Measurements from ENCODE around the gene CMTM7. TPM values are rescaled to one million over a fixed set of nuclear protein-coding genes. Genes with fewer than 3 reads are reported as not detected.
A peak's percentile ranks its signal among the peaks of the same experiment; 100 is the strongest.

Gene CMTM7
- polyA plus RNA-seq, 3 donors: 100 to 148 (median 146) TPM

DNA sequence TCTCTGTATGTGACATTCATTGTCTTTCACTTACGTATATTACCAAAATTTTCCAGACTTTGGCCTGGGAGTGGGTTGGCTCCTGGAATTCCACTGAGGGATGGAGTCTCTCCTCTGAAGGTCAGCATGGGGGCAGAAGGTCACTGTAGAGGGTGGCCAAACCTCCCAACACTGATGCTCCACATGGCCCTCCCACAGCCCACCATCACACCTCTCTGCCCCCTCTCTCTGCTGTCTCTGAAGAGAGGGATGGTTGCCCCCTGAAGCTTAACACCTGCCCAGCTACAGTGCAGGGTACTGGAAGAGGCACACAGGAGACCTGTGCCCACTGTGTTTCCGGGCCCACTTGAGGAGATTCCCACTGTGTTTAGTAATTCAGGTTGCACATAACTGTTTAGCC, 58.8 kb downstream of the CMTM7 start:
- Histone ChIP-seq H3K4me1 (ENCODE audit: control insufficient read depth in 1 of 2, insufficient read depth in 2 of 2, low read length in 2 of 2) (peaks cover 12 to 14% of the 10 kb centered on the region in 2 donors), H3K9ac (ENCODE audit: insufficient read depth, low read length, poor library complexity, severe bottlenecking) (no peak overlapping the region), H3K4me3 (replicated peaks in 1 of 3; ENCODE audit: low read depth in 2 of 3, low read length in 3 of 3) (no peak overlapping the region), H2AFZ (ENCODE audit: insufficient read depth, low read depth, low read length, poor library complexity, severe bottlenecking) (no peak overlapping the region), H3K79me2 (ENCODE audit: insufficient read depth, low read length) (peaks cover 44% of the 10 kb centered on the region), H3K27ac (ENCODE audit: low read depth in 1 of 2, low read length in 2 of 2) (peak overlapping the region in 1 of 2 donors; percentile 36), H3K36me3 (replicated peaks in 1 of 2; ENCODE audit: control insufficient read depth in 1 of 2, insufficient read depth in 2 of 2, low read length in 2 of 2) (peaks cover 56 to 93% of the 10 kb centered on the region in 2 donors), H3K9me3 (replicated peaks in 1 of 2; ENCODE audit: control insufficient read depth in 1 of 2, insufficient read depth in 1 of 2, low read length in 2 of 2) (no peaks in the 10 kb centered on the region), H3K27me3 (ENCODE audit: control insufficient read depth in 2 of 2, insufficient read depth in 2 of 2, low read length in 2 of 2) (no peaks in the 10 kb centered on the region), H3K4me2 (replicated peaks; ENCODE audit: extremely low read depth, low read length, poor library complexity, severe bottlenecking) (no peak overlapping the region), H4K20me1 (ENCODE audit: insufficient read depth, low read length) (peaks cover 95% of the 10 kb centered on the region)
- no peak overlapping the region for H3K4me3 Mint-ChIP-seq
- peaks cover 0 to 1% (median 0%) of the 10 kb centered on the region in 3 donors for H3K27me3 Mint-ChIP-seq (ENCODE audit: low read depth in 3 of 3)
- H3K9me3 Mint-ChIP-seq: no peaks in the 10 kb centered on the region
- intact Hi-C loops (cut with micrococcal nuclease): no loop called here
- no CpG with 5 or more reads among the region's 2 CpGs for whole genome bisulfite sequencing (ENCODE audit: insufficient coverage)
- DNase-seq: no peak
- peaks cover 65 to 83% of the 10 kb centered on the region in 2 donors for H3K36me3 Mint-ChIP-seq
- peak overlapping the region in 5 of 7 donors; percentile 23 to 68 (median 37) for H3K27ac Mint-ChIP-seq
- TF ChIP-seq, protein P1, sequence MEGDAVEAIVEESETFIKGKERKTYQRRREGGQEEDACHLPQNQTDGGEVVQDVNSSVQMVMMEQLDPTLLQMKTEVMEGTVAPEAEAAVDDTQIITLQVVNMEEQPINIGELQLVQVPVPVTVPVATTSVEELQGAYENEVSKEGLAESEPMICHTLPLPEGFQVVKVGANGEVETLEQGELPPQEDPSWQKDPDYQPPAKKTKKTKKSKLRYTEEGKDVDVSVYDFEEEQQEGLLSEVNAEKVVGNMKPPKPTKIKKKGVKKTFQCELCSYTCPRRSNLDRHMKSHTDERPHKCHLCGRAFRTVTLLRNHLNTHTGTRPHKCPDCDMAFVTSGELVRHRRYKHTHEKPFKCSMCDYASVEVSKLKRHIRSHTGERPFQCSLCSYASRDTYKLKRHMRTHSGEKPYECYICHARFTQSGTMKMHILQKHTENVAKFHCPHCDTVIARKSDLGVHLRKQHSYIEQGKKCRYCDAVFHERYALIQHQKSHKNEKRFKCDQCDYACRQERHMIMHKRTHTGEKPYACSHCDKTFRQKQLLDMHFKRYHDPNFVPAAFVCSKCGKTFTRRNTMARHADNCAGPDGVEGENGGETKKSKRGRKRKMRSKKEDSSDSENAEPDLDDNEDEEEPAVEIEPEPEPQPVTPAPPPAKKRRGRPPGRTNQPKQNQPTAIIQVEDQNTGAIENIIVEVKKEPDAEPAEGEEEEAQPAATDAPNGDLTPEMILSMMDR (IDR thresholded peaks at IDR 0.05): no peak
- H3K4me1 Mint-ChIP-seq: peaks cover 21% of the 10 kb centered on the region

DNA sequence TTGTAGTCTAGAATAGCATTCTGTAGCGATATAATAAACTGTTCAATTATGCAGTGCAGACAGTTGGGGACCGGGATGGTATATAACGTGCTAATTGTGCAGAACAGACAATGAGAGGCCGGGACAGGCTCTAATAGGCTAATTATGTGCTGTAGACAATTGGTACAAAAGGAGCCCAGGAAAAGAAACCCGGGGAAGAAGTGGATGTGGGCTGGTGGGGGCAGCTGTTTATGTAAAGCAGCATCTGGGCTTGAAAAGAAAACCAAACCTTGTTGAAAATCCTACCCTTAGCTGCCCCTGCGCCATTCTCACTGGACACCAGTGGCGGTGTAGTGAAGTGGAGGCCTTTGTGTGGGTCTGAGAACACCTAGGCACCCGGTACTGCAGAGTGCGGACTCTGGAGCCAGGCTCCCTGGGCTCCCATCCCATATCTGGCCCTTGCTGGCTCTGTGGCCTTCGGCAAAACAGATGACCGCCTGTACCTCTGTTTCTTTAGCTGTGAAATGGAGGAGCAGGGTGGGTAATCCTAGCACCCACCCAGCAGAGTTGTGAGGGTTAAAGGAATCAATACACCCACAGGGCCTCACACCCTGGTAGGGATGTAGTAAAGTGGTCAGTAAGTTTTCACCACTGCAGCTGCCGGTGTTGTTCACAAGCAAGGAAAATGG, 59.5 kb downstream of the CMTM7 start:
- H3K4me1 Mint-ChIP-seq: peaks cover 24% of the 10 kb centered on the region
- peaks cover 70 to 84% of the 10 kb centered on the region in 2 donors for H3K36me3 Mint-ChIP-seq
- peaks cover 57 to 93% of the 10 kb centered on the region in 2 donors for H3K36me3 ChIP-seq (replicated peaks in 1 of 2; ENCODE audit: control insufficient read depth in 1 of 2, insufficient read depth in 2 of 2, low read length in 2 of 2)

More for the DNA sequence above, 59.5 kb downstream of the CMTM7 start:
- Mint-ChIP-seq H3K27ac (peak overlapping the region in 2 of 7 donors; percentile 27 to 58), H3K4me3 (no peak overlapping the region), H3K9me3 (no peaks in the 10 kb centered on the region), H3K27me3 (ENCODE audit: low read depth in 3 of 3) (peaks cover 0 to 1% (median 0%) of the 10 kb centered on the region in 3 donors)
- Histone ChIP-seq H3K9ac (ENCODE audit: insufficient read depth, low read length, poor library complexity, severe bottlenecking) (no peak overlapping the region), H2AFZ (ENCODE audit: insufficient read depth, low read depth, low read length, poor library complexity, severe bottlenecking) (no peak overlapping the region), H3K4me1 (ENCODE audit: control insufficient read depth in 1 of 2, insufficient read depth in 2 of 2, low read length in 2 of 2) (peaks cover 12 to 14% of the 10 kb centered on the region in 2 donors), H3K27ac (ENCODE audit: low read depth in 1 of 2, low read length in 2 of 2) (peak overlapping the region in 1 of 2 donors; percentile 36), H3K9me3 (replicated peaks in 1 of 2; ENCODE audit: control insufficient read depth in 1 of 2, insufficient read depth in 1 of 2, low read length in 2 of 2) (no peaks in the 10 kb centered on the region), H3K4me2 (replicated peaks; ENCODE audit: extremely low read depth, low read length, poor library complexity, severe bottlenecking) (no peak overlapping the region), H4K20me1 (ENCODE audit: insufficient read depth, low read length) (peaks cover 90% of the 10 kb centered on the region), H3K4me3 (replicated peaks in 1 of 3; ENCODE audit: low read depth in 2 of 3, low read length in 3 of 3) (no peak overlapping the region), H3K27me3 (ENCODE audit: control insufficient read depth in 2 of 2, insufficient read depth in 2 of 2, low read length in 2 of 2) (no peaks in the 10 kb centered on the region), H3K79me2 (ENCODE audit: insufficient read depth, low read length) (peaks cover 37% of the 10 kb centered on the region)
- WGBS (ENCODE audit: insufficient coverage): 99% methylated on average over 10 of the region's 12 CpGs
- TF ChIP-seq, protein P1 (IDR thresholded peaks at IDR 0.05): no peak
- no peak for DNase-seq
- intact Hi-C loops (cut with micrococcal nuclease): no loop called here
